ENCODE data around the gene CDH6. TPM values are rescaled to one million over a fixed set of nuclear protein-coding genes. Genes with fewer than 3 reads are reported as not detected.

Gene CDH6
- total RNA-seq, 1 donor from 2014 or later = 90.1 TPM

DNA sequence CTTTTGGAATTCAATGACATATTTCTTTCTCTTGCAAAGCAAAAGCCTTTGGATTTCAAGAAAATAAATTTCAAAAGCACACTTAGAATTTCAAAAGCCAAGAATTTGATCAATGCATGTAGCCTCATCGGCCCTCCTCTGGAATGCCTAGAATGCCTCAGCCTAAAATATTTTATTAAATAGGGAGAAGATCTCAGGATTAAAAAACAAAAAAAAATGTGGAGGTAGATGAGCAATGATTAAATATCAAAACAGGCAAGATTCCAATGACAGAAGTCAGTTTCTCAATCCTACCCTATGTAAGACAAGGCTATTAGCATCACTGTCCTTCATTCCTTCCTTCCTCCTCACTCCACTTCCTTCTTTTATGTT, 169.0 kb downstream of the CDH6 start:
- Mint-ChIP-seq H3K9me3 (ENCODE audit: unreplicated experiment) (peaks cover 1% of the 10 kb centered on the region), H3K27ac (ENCODE audit: unreplicated experiment) (no peak overlapping the region), H3K36me3 (ENCODE audit: low read depth, unreplicated experiment) (no peaks in the 10 kb centered on the region), H3K27me3 (ENCODE audit: low read depth, unreplicated experiment) (no peaks in the 10 kb centered on the region), H3K4me3 (ENCODE audit: unreplicated experiment) (no peak overlapping the region), H3K4me1 (ENCODE audit: low read depth, unreplicated experiment) (peaks cover 10% of the 10 kb centered on the region)
- H3K4me3 ChIP-seq (ENCODE audit: insufficient read depth, low read depth, low read length) = no peak overlapping the region
- H3K36me3 ChIP-seq (ENCODE audit: insufficient read depth, low read length) = no peaks in the 10 kb centered on the region
- H3K27ac ChIP-seq (ENCODE audit: low read depth, low read length) = peak overlapping the region; percentile 59
- H3K79me2 ChIP-seq (ENCODE audit: insufficient read depth, low read length) = no peaks in the 10 kb centered on the region
- DNase-seq (ENCODE audit: low read depth) = peak; percentile 37
- H3K27me3 ChIP-seq (ENCODE audit: insufficient read depth, low read length) = no peaks in the 10 kb centered on the region
- no peak for TF ChIP-seq EZH2 (IDR thresholded peaks at IDR 0.05; ENCODE audit: insufficient read depth, low read length)
- H2AFZ ChIP-seq (ENCODE audit: low read depth, low read length) = no peak overlapping the region
- no peaks in the 10 kb centered on the region for H3K9me3 ChIP-seq (ENCODE audit: insufficient read depth, low read depth, low read length)
- peak; percentile 17 for FAIRE-seq
- no peaks in the 10 kb centered on the region for H4K20me1 ChIP-seq (ENCODE audit: insufficient read depth, low read length)
- H3K4me2 ChIP-seq (ENCODE audit: low read length) = peak overlapping the region; percentile 1
- no peak overlapping the region for H3K9ac ChIP-seq (ENCODE audit: low read length)
- peaks cover 36% of the 10 kb centered on the region for H3K4me1 ChIP-seq (ENCODE audit: insufficient read depth, low read length)

DNA sequence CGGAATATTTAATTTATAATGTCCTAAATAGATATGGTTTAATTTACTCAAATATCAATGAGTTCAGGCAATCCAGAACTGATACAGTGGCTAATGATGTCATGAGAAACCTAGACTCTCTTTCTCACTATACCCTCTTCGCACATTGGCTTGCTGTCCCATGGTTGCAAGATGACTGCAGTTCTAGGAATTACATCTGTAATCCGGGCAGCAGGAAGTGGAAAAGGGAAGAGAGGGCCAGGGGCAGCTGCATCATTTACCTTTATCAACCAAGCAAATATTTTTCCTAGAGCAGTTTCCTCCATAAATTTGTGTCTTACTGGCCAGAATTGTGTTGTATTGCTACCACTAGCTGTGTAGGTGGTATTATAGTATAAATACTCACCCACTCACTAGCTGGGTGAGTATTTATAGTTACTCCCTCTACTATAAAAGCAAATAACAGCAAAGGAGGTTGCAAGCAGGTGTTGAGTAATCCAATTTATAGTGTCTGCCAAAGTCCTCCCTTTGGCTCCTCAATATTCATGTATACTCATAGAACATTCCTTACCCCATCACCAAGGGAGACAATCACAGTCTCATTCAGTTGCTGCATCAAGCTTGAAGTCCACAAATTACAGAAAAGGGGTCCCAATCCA, 169.6 kb downstream of the CDH6 start:
- peaks cover 1% of the 10 kb centered on the region for H3K9me3 Mint-ChIP-seq (ENCODE audit: unreplicated experiment)
- Histone ChIP-seq H3K4me2 (ENCODE audit: low read length) (peak overlapping the region; percentile 5), H3K27ac (ENCODE audit: low read depth, low read length) (peak overlapping the region; percentile 59), H4K20me1 (ENCODE audit: insufficient read depth, low read length) (no peaks in the 10 kb centered on the region), H3K9me3 (ENCODE audit: insufficient read depth, low read depth, low read length) (no peaks in the 10 kb centered on the region), H3K27me3 (ENCODE audit: insufficient read depth, low read length) (no peaks in the 10 kb centered on the region), H3K4me3 (ENCODE audit: insufficient read depth, low read depth, low read length) (no peak overlapping the region), H3K4me1 (ENCODE audit: insufficient read depth, low read length) (peaks cover 36% of the 10 kb centered on the region), H3K79me2 (ENCODE audit: insufficient read depth, low read length) (no peaks in the 10 kb centered on the region), H2AFZ (ENCODE audit: low read depth, low read length) (no peak overlapping the region), H3K36me3 (ENCODE audit: insufficient read depth, low read length) (no peaks in the 10 kb centered on the region), H3K9ac (ENCODE audit: low read length) (no peak overlapping the region)
- DNase-seq (ENCODE audit: low read depth) (peak; percentile 59), FAIRE-seq (no peak)
- H3K4me3 Mint-ChIP-seq (ENCODE audit: unreplicated experiment) = no peak overlapping the region
- no peak for TF ChIP-seq EZH2 (IDR thresholded peaks at IDR 0.05; ENCODE audit: insufficient read depth, low read length)
- TF ChIP-seq, protein P1, sequence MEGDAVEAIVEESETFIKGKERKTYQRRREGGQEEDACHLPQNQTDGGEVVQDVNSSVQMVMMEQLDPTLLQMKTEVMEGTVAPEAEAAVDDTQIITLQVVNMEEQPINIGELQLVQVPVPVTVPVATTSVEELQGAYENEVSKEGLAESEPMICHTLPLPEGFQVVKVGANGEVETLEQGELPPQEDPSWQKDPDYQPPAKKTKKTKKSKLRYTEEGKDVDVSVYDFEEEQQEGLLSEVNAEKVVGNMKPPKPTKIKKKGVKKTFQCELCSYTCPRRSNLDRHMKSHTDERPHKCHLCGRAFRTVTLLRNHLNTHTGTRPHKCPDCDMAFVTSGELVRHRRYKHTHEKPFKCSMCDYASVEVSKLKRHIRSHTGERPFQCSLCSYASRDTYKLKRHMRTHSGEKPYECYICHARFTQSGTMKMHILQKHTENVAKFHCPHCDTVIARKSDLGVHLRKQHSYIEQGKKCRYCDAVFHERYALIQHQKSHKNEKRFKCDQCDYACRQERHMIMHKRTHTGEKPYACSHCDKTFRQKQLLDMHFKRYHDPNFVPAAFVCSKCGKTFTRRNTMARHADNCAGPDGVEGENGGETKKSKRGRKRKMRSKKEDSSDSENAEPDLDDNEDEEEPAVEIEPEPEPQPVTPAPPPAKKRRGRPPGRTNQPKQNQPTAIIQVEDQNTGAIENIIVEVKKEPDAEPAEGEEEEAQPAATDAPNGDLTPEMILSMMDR (IDR thresholded peaks at IDR 0.05; ENCODE audit: insufficient read depth, low read depth, low read length) = no peak
- H3K27ac Mint-ChIP-seq (ENCODE audit: unreplicated experiment) = no peak overlapping the region
- peaks cover 10% of the 10 kb centered on the region for H3K4me1 Mint-ChIP-seq (ENCODE audit: low read depth, unreplicated experiment)
- no peaks in the 10 kb centered on the region for H3K36me3 Mint-ChIP-seq (ENCODE audit: low read depth, unreplicated experiment)
- H3K27me3 Mint-ChIP-seq (ENCODE audit: low read depth, unreplicated experiment) = no peaks in the 10 kb centered on the region

DNA sequence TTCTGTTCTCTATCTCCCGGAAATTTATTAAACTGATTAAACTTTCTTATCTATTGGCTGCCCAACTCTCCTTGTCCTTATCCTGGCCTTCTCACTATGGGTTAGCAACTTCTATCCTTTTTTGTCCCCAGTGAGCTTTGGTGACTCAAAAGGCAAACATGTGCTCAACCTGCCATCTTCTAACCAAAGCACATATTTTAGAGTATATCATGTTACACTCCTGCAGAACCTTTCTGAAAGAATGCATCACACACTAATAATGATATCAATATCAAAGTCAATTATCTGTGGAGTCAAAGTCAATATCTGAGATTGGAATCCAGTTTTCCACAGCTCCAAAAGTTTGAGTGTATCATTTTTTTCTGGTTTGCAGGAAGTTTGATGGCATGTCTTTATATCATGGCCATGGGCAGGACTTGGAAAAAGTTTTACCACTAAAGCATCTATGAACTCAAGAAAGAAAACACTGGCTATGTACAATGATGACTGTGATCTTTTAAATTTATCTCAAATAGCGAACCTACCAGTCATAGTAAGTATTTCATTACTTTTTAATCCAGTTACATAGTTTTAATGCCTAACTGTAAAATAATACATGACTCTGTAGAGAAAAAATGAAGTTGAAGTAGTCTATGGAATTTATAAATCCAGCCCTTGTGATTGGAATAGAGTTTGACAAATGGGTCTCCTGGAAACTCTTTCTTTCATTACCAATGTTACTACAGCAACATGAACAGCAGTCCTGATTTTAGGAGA, 171.6 kb downstream of the CDH6 start:
- no peaks in the 10 kb centered on the region for H3K27me3 Mint-ChIP-seq (ENCODE audit: low read depth, unreplicated experiment)
- no peak overlapping the region for H2AFZ ChIP-seq (ENCODE audit: low read depth, low read length)
- TF ChIP-seq, protein P1 (IDR thresholded peaks at IDR 0.05; ENCODE audit: insufficient read depth, low read depth, low read length) = no peak
- TF ChIP-seq EZH2 (IDR thresholded peaks at IDR 0.05; ENCODE audit: insufficient read depth, low read length) = no peak
- H3K4me2 ChIP-seq (ENCODE audit: low read length) = peak overlapping the region; percentile 45
- H3K27ac Mint-ChIP-seq (ENCODE audit: unreplicated experiment) = no peak overlapping the region
- H4K20me1 ChIP-seq (ENCODE audit: insufficient read depth, low read length) = no peaks in the 10 kb centered on the region
- peak overlapping the region; percentile 68 for H3K27ac ChIP-seq (ENCODE audit: low read depth, low read length)
- peaks cover 10% of the 10 kb centered on the region for H3K4me1 Mint-ChIP-seq (ENCODE audit: low read depth, unreplicated experiment)
- H3K4me3 ChIP-seq (ENCODE audit: insufficient read depth, low read depth, low read length) = no peak overlapping the region
- peaks cover 1% of the 10 kb centered on the region for H3K9me3 Mint-ChIP-seq (ENCODE audit: unreplicated experiment)
- no peaks in the 10 kb centered on the region for H3K27me3 ChIP-seq (ENCODE audit: insufficient read depth, low read length)
- no peaks in the 10 kb centered on the region for H3K36me3 Mint-ChIP-seq (ENCODE audit: low read depth, unreplicated experiment)
- H3K9ac ChIP-seq (ENCODE audit: low read length) = no peak overlapping the region
- H3K36me3 ChIP-seq (ENCODE audit: insufficient read depth, low read length) = no peaks in the 10 kb centered on the region
- H3K4me3 Mint-ChIP-seq (ENCODE audit: unreplicated experiment) = no peak overlapping the region
- peaks cover 36% of the 10 kb centered on the region for H3K4me1 ChIP-seq (ENCODE audit: insufficient read depth, low read length)
- no peaks in the 10 kb centered on the region for H3K9me3 ChIP-seq (ENCODE audit: insufficient read depth, low read depth, low read length)
- DNase-seq (ENCODE audit: low read depth) (peak; percentile 84), FAIRE-seq (peak; percentile 58)
- H3K79me2 ChIP-seq (ENCODE audit: insufficient read depth, low read length) = no peaks in the 10 kb centered on the region
